MCF 10A (cell line): Measurements from ENCODE around the gene TM4SF20. TPM values are rescaled to one million over a fixed set of nuclear protein-coding genes. Genes with fewer than 3 reads are reported as not detected.

ENCODE experiments used
- BruUV-seq: library from RNA; stranded (reverse); fragments of 400-500 nt; replicated peaks from 2 replicates; lab custom pipeline; 2021; lab: Mats Ljungman, UMichigan
- CTCF ChIA-PET: fragments of 300-600 bp; sonication (Branson Sonifier 250); formaldehyde crosslinking; extraction: SDS; loops from one replicate; lab custom pipeline; 2021; ENCODE audit warnings: antibody characterized with exemption, inconsistent platforms; lab: Yijun Ruan, JAX
- POLR2A ChIA-PET: fragments of 300-600, 350-650 bp; sonication (Branson Sonifier 250); formaldehyde crosslinking; extraction: SDS; loops from one replicate; lab custom pipeline; 2020; ENCODE audit warnings: antibody characterized with exemption, inconsistent platforms; lab: Yijun Ruan, JAX
- DNase-seq: peaks from one replicate; pipeline ENCODE4 v3.0.0-alpha.2; 2018; ENCODE audit not compliant: unreplicated experiment
- H3K27ac Mint-ChIP-seq: one replicate; pipeline ENCODE4 v1.8.0; 2022; ENCODE audit warnings: mild to moderate bottlenecking, low read depth, mixed read lengths; ENCODE audit not compliant: unreplicated experiment
- H3K27me3 Mint-ChIP-seq: one replicate; pipeline ENCODE4 v1.8.0; 2022; ENCODE audit warnings: mixed read lengths; ENCODE audit not compliant: insufficient read depth, unreplicated experiment
- H3K36me3 Mint-ChIP-seq: one replicate; pipeline ENCODE4 v1.8.0; 2022; ENCODE audit warnings: mild to moderate bottlenecking, moderate library complexity, mixed read lengths; ENCODE audit not compliant: insufficient read depth, unreplicated experiment
- H3K4me1 Mint-ChIP-seq: one replicate; pipeline ENCODE4 v1.8.0; 2022; ENCODE audit warnings: mixed read lengths; ENCODE audit not compliant: insufficient read depth, unreplicated experiment
- H3K4me3 Mint-ChIP-seq: one replicate; pipeline ENCODE4 v1.8.0; 2022; ENCODE audit warnings: mild to moderate bottlenecking, moderate library complexity, mixed read lengths; ENCODE audit not compliant: unreplicated experiment
- H3K9me3 Mint-ChIP-seq: one replicate; pipeline ENCODE4 v1.8.0; 2022; ENCODE audit warnings: mixed read lengths; ENCODE audit not compliant: unreplicated experiment
- CTCF ChIP-seq: fragments of 200-600 bp; IDR thresholded peaks from one replicate; pipeline ENCODE4 v1.8.0; 2022; ENCODE audit warnings: antibody characterized with exemption, mild to moderate bottlenecking; ENCODE audit not compliant: unreplicated experiment
- intact Hi-C: fragments of 100-400 bp; cut with micrococcal nuclease; formaldehyde crosslinking; loops from 2 replicates; pipeline ENCODE4 v1.14.1; 2022
- total RNA-seq: library from RNA; stranded (reverse); gene quantifications from 2 replicates; pipeline ENCODE4 v1.2.3, GENCODE V29; 2022

The TM4SF20 gene
- total RNA-seq, 1 experiment from 2014 or later: not detected

GRCh38 chr2:227337442-227337841 is 41.7 kb downstream of the TM4SF20 start:
- intact Hi-C loops: no loop called here
- no peak overlapping the region for H3K4me3 Mint-ChIP-seq
- H3K9me3 Mint-ChIP-seq: no peaks in the 10 kb centered on the region
- ChIA-PET CTCF (no interaction called here), POLR2A (no interaction called here)
- no peaks in the 10 kb centered on the region for H3K4me1 Mint-ChIP-seq
- H3K27me3 Mint-ChIP-seq: no peaks in the 10 kb centered on the region
- no peak for DNase-seq
- H3K36me3 Mint-ChIP-seq: peaks cover 80% of the 10 kb centered on the region
- no peak overlapping the region for H3K27ac Mint-ChIP-seq
- BruUV-seq: no TSS peak
- TF ChIP-seq CTCF: no peak

GRCh38 chr2:227335713-227336112 is 43.4 kb downstream of the TM4SF20 start:
- H3K27ac Mint-ChIP-seq: no peak overlapping the region
- TF ChIP-seq CTCF: no peak
- H3K4me1 Mint-ChIP-seq: no peaks in the 10 kb centered on the region
- intact Hi-C loops: no loop called here
- ChIA-PET CTCF (interaction anchor here (0.6 to 0.8 kb wide), 3 partner anchors 11 to 71 kb away, joined by 3 to 4 read pairs (median 4); no protein-coding TSS in a partner anchor), POLR2A (interaction anchor here (2.0 kb wide), 1 partner anchor 10 kb away, joined by 15 read pairs; the partner anchor contains the start of gene MFF)
- no peak for DNase-seq
- no TSS peak for BruUV-seq
- H3K36me3 Mint-ChIP-seq: peaks cover 87% of the 10 kb centered on the region
- no peaks in the 10 kb centered on the region for H3K9me3 Mint-ChIP-seq
- H3K4me3 Mint-ChIP-seq: no peak overlapping the region
- no peaks in the 10 kb centered on the region for H3K27me3 Mint-ChIP-seq

- ChIA-PET CTCF (interaction anchor here (0.6 kb wide), 2 partner anchors 96 to 133 kb away, joined by 3 read pairs; no protein-coding TSS in a partner anchor), POLR2A (interaction anchor here (1.4 to 1.5 kb wide), 2 partner anchors 19 to 52 kb away, joined by 3 to 4 read pairs; no protein-coding TSS in a partner anchor)
- Mint-ChIP-seq H3K4me3 (peak overlapping the region; percentile 89), H3K4me1 (peaks cover 5% of the 10 kb centered on the region), H3K36me3 (peaks cover 10% of the 10 kb centered on the region), H3K9me3 (no peaks in the 10 kb centered on the region), H3K27me3 (no peaks in the 10 kb centered on the region), H3K27ac (peak overlapping the region; percentile 92)
- TF ChIP-seq CTCF: no peak
- DNase-seq: no peak
- BruUV-seq: no TSS peak
- intact Hi-C loops: loop anchor here (2.0 to 10.0 kb wide), 2 partner anchors 196 to 438 kb away; no protein-coding TSS in a partner anchor
Measured at GRCh38 chr2:227326783-227327182, 52.3 kb downstream of the TM4SF20 start.

GRCh38 chr2:227325839-227326195 is 53.3 kb downstream of the TM4SF20 start:
- Mint-ChIP-seq H3K4me3 (peak overlapping the region; percentile 89), H3K9me3 (no peaks in the 10 kb centered on the region), H3K27me3 (no peaks in the 10 kb centered on the region), H3K4me1 (peaks cover 5% of the 10 kb centered on the region), H3K36me3 (peaks cover under 1% of the 10 kb centered on the region), H3K27ac (peak overlapping the region; percentile 92)
- peak; percentile 40 for DNase-seq
- TSS peak; percentile 32 for BruUV-seq
- POLR2A ChIA-PET: interaction anchor here (0.7 to 2.5 kb wide), 9 partner anchors 8 to 160 kb away, joined by 3 to 15 read pairs (median 3); no protein-coding TSS in a partner anchor
- no peak for TF ChIP-seq CTCF
- intact Hi-C loops: loop anchor here (2.0 to 10.0 kb wide), 3 partner anchors 53 to 439 kb away; partner anchors contain the start of gene TM4SF20
- CTCF ChIA-PET: interaction anchor here (0.6 to 2.1 kb wide), 5 partner anchors 8 to 333 kb away, joined by 3 to 6 read pairs (median 3); no protein-coding TSS in a partner anchor
